C4-2B (cell line): Measurements from ENCODE around the gene HDAC2.
"Not testable (repeated sequence)": the region's sequence is repeated elsewhere in the genome, so short reads cannot be mapped to it uniquely, and the experiment has no call there.

Experiments used
- H3K27ac ChIP-seq: fragments of 450-650 bp; 2 replicates; pipeline ENCODE4 v1.5.1; 2017
- ZFX ChIP-seq: fragments of 450-650 bp; IDR thresholded peaks from 2 replicates; pipeline ENCODE4 v1.6.1; 2017
- TF ChIP-seq, protein P1 (sequence below): fragments of 450-650 bp; conservative IDR thresholded peaks from 2 replicates; pipeline ENCODE4 v1.5.1; 2017; ENCODE audit warnings: mild to moderate bottlenecking

HDAC2 gene

DNA sequence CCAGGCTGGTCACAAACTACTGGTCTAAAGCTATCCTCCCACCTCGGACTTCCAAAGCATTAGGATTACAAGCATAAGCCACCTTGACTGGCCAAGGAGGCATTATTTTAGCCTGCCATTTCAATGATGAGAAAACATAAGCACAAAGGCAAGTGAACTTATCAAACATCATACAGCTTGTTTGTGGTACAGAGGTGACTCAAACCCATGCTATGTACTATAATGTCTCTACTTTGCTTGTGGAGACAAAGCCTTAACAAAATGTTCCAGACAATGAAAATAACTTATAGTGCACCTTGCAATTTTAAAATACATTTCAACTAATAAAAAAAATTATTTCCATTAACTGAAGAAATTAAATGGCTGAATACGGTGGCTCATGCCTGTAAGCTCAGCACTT is 26.2 kb downstream of the HDAC2 start:
- no peak overlapping the region for H3K27ac ChIP-seq
- TF ChIP-seq, protein P1, sequence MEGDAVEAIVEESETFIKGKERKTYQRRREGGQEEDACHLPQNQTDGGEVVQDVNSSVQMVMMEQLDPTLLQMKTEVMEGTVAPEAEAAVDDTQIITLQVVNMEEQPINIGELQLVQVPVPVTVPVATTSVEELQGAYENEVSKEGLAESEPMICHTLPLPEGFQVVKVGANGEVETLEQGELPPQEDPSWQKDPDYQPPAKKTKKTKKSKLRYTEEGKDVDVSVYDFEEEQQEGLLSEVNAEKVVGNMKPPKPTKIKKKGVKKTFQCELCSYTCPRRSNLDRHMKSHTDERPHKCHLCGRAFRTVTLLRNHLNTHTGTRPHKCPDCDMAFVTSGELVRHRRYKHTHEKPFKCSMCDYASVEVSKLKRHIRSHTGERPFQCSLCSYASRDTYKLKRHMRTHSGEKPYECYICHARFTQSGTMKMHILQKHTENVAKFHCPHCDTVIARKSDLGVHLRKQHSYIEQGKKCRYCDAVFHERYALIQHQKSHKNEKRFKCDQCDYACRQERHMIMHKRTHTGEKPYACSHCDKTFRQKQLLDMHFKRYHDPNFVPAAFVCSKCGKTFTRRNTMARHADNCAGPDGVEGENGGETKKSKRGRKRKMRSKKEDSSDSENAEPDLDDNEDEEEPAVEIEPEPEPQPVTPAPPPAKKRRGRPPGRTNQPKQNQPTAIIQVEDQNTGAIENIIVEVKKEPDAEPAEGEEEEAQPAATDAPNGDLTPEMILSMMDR, result no peak
- TF ChIP-seq ZFX, result no peak

DNA sequence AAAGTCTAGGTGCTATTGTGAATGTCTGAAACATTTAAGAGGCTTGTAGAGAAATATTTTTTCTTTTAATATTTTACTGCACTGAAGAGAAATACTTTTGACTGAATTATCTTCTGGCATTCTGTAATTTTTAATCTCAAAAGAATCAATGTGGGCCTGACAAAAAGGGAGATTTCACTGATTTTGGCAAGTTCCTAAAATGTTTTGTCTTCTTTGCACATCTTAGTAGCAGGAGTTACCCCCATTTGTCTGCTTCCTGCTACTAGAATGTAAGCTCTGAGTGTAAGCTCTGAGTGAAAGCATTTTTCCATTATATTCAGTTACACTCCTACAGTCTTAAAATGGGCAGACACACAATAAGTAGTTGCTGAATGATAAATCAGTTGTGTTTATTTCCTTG is 31.1 kb downstream of the HDAC2 start:
- TF ChIP-seq, protein P1, result no peak
- no peak for TF ChIP-seq ZFX

DNA sequence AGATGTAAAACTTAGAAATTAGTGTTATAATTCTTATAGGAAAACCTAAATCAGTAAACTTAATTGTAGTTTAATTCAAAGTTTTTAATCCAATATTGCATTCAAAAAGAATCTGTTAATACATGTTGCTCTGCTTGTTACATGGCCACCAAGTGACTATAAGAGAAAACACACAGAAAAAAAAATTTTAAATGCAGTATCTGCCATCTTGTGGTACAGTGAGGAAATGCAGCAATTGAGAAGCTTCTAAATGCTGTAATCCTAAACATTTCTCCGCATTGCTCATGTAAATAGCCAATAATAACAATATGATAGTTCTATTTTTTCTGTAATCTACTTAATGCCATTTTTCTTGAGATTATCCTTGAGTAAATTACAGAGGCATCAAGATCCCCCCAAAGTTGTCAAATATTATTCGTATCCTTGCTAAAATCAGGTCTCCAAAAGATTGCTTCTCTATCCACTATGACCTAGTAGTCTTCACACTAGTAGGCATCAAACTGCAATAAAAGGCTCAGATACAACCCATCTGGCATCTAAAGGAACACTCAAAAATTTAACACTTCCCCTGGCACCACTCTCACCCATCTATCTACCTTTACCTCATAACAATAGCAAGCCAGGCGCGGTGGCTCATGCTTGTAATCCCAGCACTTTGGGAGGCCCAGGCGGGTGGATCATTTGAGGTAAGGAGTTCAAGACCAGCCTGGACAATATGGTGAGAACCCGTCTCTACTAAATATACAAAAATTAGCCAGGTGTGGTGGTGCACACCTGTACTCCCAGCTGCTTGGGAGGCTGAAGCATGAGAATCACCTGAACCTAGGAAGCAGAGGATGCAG is 34.6 kb downstream of the HDAC2 start:
- TF ChIP-seq ZFX, result no peak
- TF ChIP-seq, protein P1, result peak; percentile 81
- H3K27ac ChIP-seq, result no peak overlapping the region

More for the DNA sequence above, 31.1 kb downstream of the HDAC2 start:
- no peak overlapping the region for H3K27ac ChIP-seq

DNA sequence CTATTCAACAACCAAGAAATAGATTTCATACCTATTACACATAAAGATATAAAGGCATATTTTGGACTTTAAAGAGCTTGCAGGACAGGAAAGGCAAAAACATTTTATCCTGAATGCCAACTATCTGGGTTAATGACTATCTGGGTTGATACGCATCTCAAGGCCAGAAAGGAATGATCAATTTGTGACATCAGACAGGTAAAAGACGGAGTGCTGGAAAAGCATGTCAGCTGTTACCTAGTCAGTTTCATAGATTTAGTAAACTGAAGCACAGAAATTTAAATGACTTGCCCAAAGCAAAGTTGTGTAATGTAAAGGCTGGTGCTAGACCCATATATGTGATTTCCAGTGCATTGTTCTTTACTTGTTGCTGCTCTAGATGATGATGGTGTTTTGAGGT is 36.8 kb downstream of the HDAC2 start:
- TF ChIP-seq, protein P1, result no peak
- TF ChIP-seq ZFX, result no peak
- no peak overlapping the region for H3K27ac ChIP-seq

DNA sequence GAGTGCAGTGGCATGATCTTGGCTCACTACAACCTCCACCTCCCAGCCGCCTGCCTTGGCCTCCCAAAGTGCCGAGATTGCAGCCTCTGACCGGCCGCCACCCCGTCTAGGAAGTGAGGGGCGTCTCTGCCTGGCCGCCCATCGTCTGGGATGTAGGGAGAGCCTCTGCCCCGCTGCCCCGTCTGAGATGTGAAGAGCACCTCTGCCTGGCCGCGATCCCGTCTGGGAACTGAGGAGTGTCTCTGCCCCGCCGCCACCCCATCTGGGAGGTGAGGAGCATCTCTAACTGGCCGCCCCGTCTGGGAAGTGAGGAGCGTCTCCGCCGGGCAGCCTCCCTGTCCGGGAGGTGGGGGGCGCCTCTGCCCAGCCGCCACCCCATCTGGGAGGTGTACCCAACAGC is 39.0 kb downstream of the HDAC2 start:
- H3K27ac ChIP-seq, result not testable (repeated sequence)

DNA sequence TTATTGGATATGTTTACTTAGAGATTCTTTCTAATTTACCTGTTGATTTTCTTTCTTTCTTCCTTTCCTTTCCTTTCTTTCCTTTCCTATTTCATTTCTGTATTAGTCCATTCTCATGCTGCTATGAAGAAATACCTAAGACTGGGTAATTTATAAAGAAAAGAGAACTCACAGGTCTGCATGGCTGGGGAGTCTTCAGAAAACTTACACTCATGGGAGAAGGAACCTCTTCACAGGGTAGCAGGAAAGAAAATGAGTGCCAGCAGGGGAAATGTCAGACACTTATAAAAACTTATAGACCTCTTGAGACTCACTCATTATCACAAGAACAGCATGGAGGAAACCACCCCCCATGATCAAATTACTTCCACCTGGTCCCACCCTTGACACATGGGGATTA is 40.8 kb downstream of the HDAC2 start:
- TF ChIP-seq, protein P1, result no peak
- no peak for TF ChIP-seq ZFX
- no peak overlapping the region for H3K27ac ChIP-seq

DNA sequence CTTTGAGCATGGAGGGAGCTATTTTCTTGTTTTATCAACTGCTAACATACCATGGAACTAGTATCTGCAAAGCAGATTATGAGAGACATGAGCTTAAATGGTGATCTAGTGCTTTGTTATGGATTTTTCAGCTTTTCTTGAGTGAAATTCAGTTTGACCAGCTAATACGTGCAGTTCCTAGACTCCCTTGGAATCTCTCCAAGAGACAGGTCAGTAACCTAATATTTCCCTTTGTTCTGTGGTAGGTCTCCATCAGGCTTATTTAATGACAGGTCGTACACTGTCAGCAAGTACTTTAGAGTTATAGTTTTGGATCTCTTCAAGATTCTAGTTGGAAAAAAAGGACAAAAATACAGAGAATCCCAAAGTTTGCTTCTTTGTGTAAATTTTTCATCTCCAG is 43.9 kb downstream of the HDAC2 start:
- no peak for TF ChIP-seq ZFX
- TF ChIP-seq, protein P1, result no peak
- no peak overlapping the region for H3K27ac ChIP-seq

DNA sequence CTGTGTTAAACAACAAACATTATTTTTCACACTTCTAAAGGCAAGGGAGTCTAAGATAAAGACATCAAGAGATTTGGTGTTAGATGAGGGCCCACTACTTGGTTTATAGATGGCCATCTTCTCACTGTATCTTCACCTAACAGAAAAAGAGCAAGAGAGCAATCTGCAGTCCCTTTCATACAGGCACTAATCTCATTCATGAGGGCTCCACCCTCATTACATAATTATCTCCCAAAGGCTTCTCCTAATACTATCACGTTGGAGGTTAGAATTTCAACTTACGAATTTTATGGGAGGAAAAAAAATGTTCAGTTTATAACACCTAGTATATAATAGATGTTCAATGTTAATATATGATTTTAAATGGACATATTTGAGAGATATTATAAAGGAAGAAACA is 45.6 kb downstream of the HDAC2 start:
- TF ChIP-seq, protein P1, result no peak
- TF ChIP-seq ZFX, result no peak
- H3K27ac ChIP-seq, result no peak overlapping the region
